ENCODE measurements around the gene MGA.

GRCh38 chr15:41730543-41730942 lies 70.3 kb downstream of the MGA start:
- TF ChIP-seq CTCF (IDR thresholded peaks at IDR 0.05; ENCODE audit: low read depth, low read length, poor library complexity, severe bottlenecking) (no peak), EZH2phosphoT487 (IDR thresholded peaks at IDR 0.05; ENCODE audit: borderline replicate concordance, low read length) (no peak)

Measured in DOHH2 (cell line).